MCF 10A (cell line): Measurements from ENCODE around the gene KRABD2.
"Not testable (repeated sequence)": the region's sequence is repeated elsewhere in the genome, so short reads cannot be mapped to it uniquely, and the experiment has no call there.

Source experiments
- BruUV-seq: library from RNA; stranded (reverse); fragments of 400-500 nt; replicated peaks from 2 replicates; lab custom pipeline; 2021; lab: Mats Ljungman, UMichigan
- CTCF ChIA-PET: fragments of 300-600 bp; sonication (Branson Sonifier 250); formaldehyde crosslinking; extraction: SDS; loops from one replicate; lab custom pipeline; 2021; ENCODE audit warnings: antibody characterized with exemption, inconsistent platforms; lab: Yijun Ruan, JAX
- POLR2A ChIA-PET: fragments of 300-600, 350-650 bp; sonication (Branson Sonifier 250); formaldehyde crosslinking; extraction: SDS; loops from one replicate; lab custom pipeline; 2020; ENCODE audit warnings: antibody characterized with exemption, inconsistent platforms; lab: Yijun Ruan, JAX
- DNase-seq: peaks from one replicate; pipeline ENCODE4 v3.0.0-alpha.2; 2018; ENCODE audit not compliant: unreplicated experiment
- H3K27ac Mint-ChIP-seq: one replicate; pipeline ENCODE4 v1.8.0; 2022; ENCODE audit warnings: mild to moderate bottlenecking, low read depth, mixed read lengths; ENCODE audit not compliant: unreplicated experiment
- H3K27me3 Mint-ChIP-seq: one replicate; pipeline ENCODE4 v1.8.0; 2022; ENCODE audit warnings: mixed read lengths; ENCODE audit not compliant: insufficient read depth, unreplicated experiment
- H3K36me3 Mint-ChIP-seq: one replicate; pipeline ENCODE4 v1.8.0; 2022; ENCODE audit warnings: mild to moderate bottlenecking, moderate library complexity, mixed read lengths; ENCODE audit not compliant: insufficient read depth, unreplicated experiment
- H3K4me1 Mint-ChIP-seq: one replicate; pipeline ENCODE4 v1.8.0; 2022; ENCODE audit warnings: mixed read lengths; ENCODE audit not compliant: insufficient read depth, unreplicated experiment
- H3K4me3 Mint-ChIP-seq: one replicate; pipeline ENCODE4 v1.8.0; 2022; ENCODE audit warnings: mild to moderate bottlenecking, moderate library complexity, mixed read lengths; ENCODE audit not compliant: unreplicated experiment
- H3K9me3 Mint-ChIP-seq: one replicate; pipeline ENCODE4 v1.8.0; 2022; ENCODE audit warnings: mixed read lengths; ENCODE audit not compliant: unreplicated experiment
- intact Hi-C: fragments of 100-400 bp; cut with micrococcal nuclease; formaldehyde crosslinking; loops from 2 replicates; pipeline ENCODE4 v1.14.1; 2022
- TF ChIP-seq, protein P1 (sequence below): fragments of 200-600 bp; IDR thresholded peaks from one replicate; pipeline ENCODE4 v1.8.0; 2022; ENCODE audit warnings: antibody characterized with exemption, mild to moderate bottlenecking; ENCODE audit not compliant: unreplicated experiment

The KRABD2 gene

DNA sequence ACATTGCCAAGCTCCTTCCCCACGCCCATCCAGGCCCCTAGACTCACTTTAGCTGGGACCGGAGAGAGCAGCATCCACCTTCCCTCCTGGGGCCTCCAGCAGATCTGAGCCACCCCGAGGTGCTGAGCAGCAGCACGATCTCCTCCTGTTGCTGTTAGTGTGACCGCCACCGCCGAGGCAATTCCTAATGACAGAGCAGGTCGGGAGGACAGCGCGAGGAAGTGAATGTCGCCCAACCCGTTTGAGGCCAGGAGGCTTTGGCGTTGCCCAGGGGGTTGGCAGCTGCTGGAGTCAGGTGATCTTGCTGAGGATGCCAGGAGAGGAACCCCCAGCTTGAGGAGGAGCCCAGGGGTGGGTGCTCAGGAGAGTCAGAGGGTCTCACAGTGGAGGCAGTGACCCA lies 21.1 kb upstream of the KRABD2 start, which contains the start of gene RNF222:
RNF222 (minus strand) TSS at position 192 of the 400 bp plus-strand sequence. CDS start 4,366 bp downstream, outside the sequence.
- CTCF ChIA-PET, result interaction anchor here (0.8 to 2.1 kb wide), 5 partner anchors 13 to 349 kb away, joined by 3 to 5 read pairs (median 4); partner anchors contain the start of gene RPL26
- intact Hi-C loops, result no loop called here

DNA sequence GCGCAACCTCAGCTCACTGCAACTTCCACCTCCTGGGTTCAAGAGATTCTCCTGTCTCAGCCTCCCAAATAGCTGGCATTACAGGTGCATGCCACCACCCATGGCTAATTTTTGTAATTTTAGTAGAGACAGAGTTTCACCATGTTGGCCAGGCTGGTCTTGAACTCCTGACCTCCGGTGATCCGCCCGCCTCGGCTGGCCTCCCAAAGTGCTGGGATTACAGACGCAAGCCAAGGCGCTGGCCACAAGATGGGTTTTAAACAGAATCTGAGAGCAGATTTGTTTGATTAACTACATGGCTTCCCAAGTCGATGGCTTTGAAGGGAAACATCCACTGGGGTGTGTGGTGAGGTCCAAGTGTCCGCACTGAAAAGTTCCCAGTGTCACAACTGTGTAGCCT lies 18.0 kb upstream of the KRABD2 start:
- ChIA-PET POLR2A (interaction anchor here (1.7 to 2.3 kb wide), 2 partner anchors 11 to 14 kb away, joined by 3 to 18 read pairs; partner anchors contain the start of gene RPL26), CTCF (interaction anchor here (0.6 to 2.3 kb wide), 3 partner anchors 11 to 1128 kb away, joined by 4 to 9 read pairs (median 7); no protein-coding TSS in a partner anchor)
- H3K9me3 Mint-ChIP-seq, result not testable (repeated sequence)

More for the DNA sequence above, 21.1 kb upstream of the KRABD2 start, which contains the start of gene RNF222:
- Mint-ChIP-seq H3K27me3 (peaks cover 24% of the 10 kb centered on the region), H3K27ac (no peak within 1 kb of the TSS), H3K9me3 (peaks cover 7% of the 10 kb centered on the region), H3K36me3 (no peaks in the 10 kb centered on the region), H3K4me3 (no peak within 1 kb of the TSS), H3K4me1 (peaks cover 10% of the 10 kb centered on the region)
- TF ChIP-seq, protein P1, sequence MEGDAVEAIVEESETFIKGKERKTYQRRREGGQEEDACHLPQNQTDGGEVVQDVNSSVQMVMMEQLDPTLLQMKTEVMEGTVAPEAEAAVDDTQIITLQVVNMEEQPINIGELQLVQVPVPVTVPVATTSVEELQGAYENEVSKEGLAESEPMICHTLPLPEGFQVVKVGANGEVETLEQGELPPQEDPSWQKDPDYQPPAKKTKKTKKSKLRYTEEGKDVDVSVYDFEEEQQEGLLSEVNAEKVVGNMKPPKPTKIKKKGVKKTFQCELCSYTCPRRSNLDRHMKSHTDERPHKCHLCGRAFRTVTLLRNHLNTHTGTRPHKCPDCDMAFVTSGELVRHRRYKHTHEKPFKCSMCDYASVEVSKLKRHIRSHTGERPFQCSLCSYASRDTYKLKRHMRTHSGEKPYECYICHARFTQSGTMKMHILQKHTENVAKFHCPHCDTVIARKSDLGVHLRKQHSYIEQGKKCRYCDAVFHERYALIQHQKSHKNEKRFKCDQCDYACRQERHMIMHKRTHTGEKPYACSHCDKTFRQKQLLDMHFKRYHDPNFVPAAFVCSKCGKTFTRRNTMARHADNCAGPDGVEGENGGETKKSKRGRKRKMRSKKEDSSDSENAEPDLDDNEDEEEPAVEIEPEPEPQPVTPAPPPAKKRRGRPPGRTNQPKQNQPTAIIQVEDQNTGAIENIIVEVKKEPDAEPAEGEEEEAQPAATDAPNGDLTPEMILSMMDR, result no peak
- POLR2A ChIA-PET, result interaction anchor here (1.2 kb wide), 1 partner anchor 14 kb away, joined by 8 read pairs; no protein-coding TSS in a partner anchor
- DNase-seq, result no peak
- BruUV-seq, result no TSS peak

DNA sequence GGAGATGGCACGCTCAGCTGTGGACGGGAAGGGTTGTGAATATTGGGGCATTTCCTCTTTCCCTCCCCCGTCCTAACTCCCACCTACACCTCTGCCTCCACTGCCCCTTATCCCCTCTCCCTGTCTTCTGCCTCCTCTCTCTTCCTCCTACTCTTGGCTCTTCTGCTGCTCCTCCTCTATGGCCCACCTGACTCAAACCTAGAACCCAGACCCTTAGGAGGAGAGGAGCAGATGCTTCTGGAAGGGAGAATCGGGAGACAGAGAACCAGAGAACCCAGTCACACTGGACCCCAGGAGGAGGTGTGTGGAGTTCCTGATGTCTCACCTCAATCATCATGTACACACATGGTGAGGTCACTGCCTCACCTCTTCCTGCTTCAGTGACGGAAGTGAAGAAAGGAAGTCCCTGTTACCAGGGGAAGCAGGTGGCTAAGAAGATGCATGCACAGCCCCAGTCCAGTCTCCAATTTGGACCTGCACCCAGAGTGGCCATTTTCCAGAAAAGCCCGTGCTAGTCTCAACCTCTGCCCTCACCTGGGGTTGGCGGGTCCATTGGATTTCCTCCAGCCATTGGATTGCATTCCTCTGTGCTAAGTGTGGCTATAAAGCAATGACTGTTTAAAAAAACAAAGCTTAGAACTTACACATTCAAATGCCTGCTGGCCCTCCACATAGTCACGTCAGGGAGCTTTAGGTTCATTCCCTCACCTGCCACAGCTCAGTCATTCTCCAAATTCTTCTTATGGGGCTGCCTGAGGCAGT lies 17.1 kb upstream of the KRABD2 start:
- TF ChIP-seq, protein P1, result no peak
- ChIA-PET POLR2A (interaction anchor here (1.2 to 2.3 kb wide), 3 partner anchors 10 to 33 kb away, joined by 3 to 18 read pairs (median 3); partner anchors contain the start of gene RPL26), CTCF (interaction anchor here (1.5 to 2.3 kb wide), 2 partner anchors 10 to 17 kb away, joined by 7 to 9 read pairs; no protein-coding TSS in a partner anchor)
- intact Hi-C loops, result no loop called here
- Mint-ChIP-seq H3K4me1 (peaks cover 10% of the 10 kb centered on the region), H3K4me3 (no peak overlapping the region), H3K36me3 (no peaks in the 10 kb centered on the region), H3K9me3 (no peaks in the 10 kb centered on the region), H3K27me3 (peaks cover 12% of the 10 kb centered on the region), H3K27ac (no peak overlapping the region)
- DNase-seq, result no peak
- BruUV-seq, result no TSS peak

More for the DNA sequence above, 18.0 kb upstream of the KRABD2 start:
- H3K36me3 Mint-ChIP-seq, BruUV-seq, intact Hi-C loops, H3K4me3 Mint-ChIP-seq, H3K27ac Mint-ChIP-seq, DNase-seq, H3K4me1 Mint-ChIP-seq: not testable (repeated sequence)
- peaks cover 12% of the 10 kb centered on the region for H3K27me3 Mint-ChIP-seq

DNA sequence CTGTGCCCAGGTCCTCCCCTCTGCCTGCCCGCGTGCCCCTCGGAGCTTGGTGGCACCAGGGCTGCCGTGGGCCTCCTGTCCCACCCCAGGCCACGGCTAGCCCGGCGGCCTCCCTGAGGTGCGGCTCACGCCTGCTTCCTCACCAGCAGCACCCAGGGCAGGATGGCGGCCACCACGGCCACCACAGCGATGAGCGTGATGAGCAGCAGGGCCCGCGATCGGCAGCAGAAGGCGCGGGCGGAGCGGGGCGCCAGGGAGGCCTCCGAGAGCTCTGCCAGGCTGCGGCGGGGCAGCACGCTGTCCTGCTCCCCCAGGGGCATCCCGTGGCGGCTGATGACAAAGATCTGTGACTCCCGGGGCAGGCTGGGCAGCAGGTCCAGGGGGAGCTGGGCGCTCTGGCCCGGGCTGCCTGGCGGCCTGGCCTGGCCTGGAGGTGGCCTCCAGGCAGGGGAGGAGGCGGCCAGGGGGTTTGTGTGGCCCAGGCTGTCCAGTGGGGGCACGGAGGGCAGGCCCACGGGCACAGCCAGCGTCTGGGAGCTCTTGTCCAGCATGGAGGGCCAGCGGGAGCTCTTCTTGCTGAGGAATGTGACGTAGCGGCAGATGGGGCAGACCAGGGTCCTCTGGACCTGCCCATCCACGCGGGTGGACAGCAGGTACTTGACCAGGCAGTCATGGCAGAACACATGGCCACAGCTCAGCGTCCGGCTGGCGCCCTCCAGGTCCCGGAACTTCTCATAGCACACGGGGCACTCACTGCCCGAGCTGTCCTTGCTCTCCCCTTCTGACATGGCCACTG lies 16.4 kb upstream of the KRABD2 start:
- ChIA-PET CTCF (interaction anchor here (2.3 kb wide), 1 partner anchor 17 kb away, joined by 9 read pairs; no protein-coding TSS in a partner anchor), POLR2A (interaction anchor here (1.0 to 2.3 kb wide), 5 partner anchors 10 to 171 kb away, joined by 3 to 18 read pairs (median 3); partner anchors contain the start of gene RPL26)
- intact Hi-C loops, result no loop called here
- H3K36me3 Mint-ChIP-seq, result no peaks in the 10 kb centered on the region
- no peaks in the 10 kb centered on the region for H3K9me3 Mint-ChIP-seq
- BruUV-seq, result no TSS peak
- DNase-seq, result no peak
- no peak overlapping the region for H3K27ac Mint-ChIP-seq
- TF ChIP-seq, protein P1, result no peak
- H3K4me1 Mint-ChIP-seq, result peaks cover 10% of the 10 kb centered on the region
- H3K27me3 Mint-ChIP-seq, result peaks cover 12% of the 10 kb centered on the region
- no peak overlapping the region for H3K4me3 Mint-ChIP-seq
